Neural progenitor cell (in vitro differentiated cells): ENCODE measurements around the gene ABTB2. TPM values are rescaled to one million over a fixed set of nuclear protein-coding genes. Genes with fewer than 3 reads are reported as not detected.
A peak's percentile ranks its signal among the peaks of the same experiment; 100 is the strongest.
"Not testable (repeated sequence)": the region's sequence is repeated elsewhere in the genome, so short reads cannot be mapped to it uniquely, and the experiment has no call there.

Experiments used
- DNase-seq: peaks from one replicate; pipeline ENCODE4 v3.0.0-alpha.2; 2016; ENCODE audit warnings: low spot score
- H2AFZ ChIP-seq: fragments of 200-600 bp; sonication (generic); replicated peaks from 2 replicates; pipeline ENCODE4 v1.6.1; 2016; ENCODE audit warnings: antibody characterized with exemption
- H3F3A ChIP-seq: fragments of 200-600 bp; sonication (generic); 2 replicates; pipeline ENCODE4 v1.6.1; 2016; ENCODE audit warnings: antibody characterized with exemption, low read depth
- H3K27ac ChIP-seq: fragments of 200-600 bp; sonication (generic); 2 replicates; pipeline ENCODE4 v1.5.1; 2016; ENCODE audit warnings: mild to moderate bottlenecking
- H3K27me3 ChIP-seq: fragments of 200-600 bp; sonication (generic); 2 replicates; pipeline ENCODE4 v1.6.1; 2016; ENCODE audit warnings: mild to moderate bottlenecking, moderate library complexity
- H3K36me3 ChIP-seq: fragments of 200-600 bp; sonication (generic); 2 replicates; pipeline ENCODE4 v1.5.1; 2016
- H3K4me1 ChIP-seq: fragments of 200-600 bp; sonication (generic); 2 replicates; pipeline ENCODE4 v1.6.1; 2016; ENCODE audit warnings: mixed run types
- H3K4me2 ChIP-seq: fragments of 200-600 bp; sonication (generic); 2 replicates; pipeline ENCODE4 v1.6.1; 2016
- H3K4me3 ChIP-seq: fragments of 200-600 bp; sonication (generic); 2 replicates; pipeline ENCODE4 v1.5.1; 2016
- H3K79me2 ChIP-seq: fragments of 200-600 bp; sonication (generic); 2 replicates; pipeline ENCODE4 v1.6.1; 2016; ENCODE audit warnings: low read depth
- H3K9ac ChIP-seq: fragments of 200-600 bp; sonication (generic); 2 replicates; pipeline ENCODE4 v1.6.1; 2016
- H3K9me3 ChIP-seq: fragments of 200-600 bp; sonication (generic); 2 replicates; pipeline ENCODE4 v1.5.1; 2016; ENCODE audit warnings: low read depth
- H4K20me1 ChIP-seq: fragments of 200-600 bp; sonication (generic); 2 replicates; pipeline ENCODE4 v1.6.1; 2016; ENCODE audit warnings: low read depth
- H3K27ac Mint-ChIP-seq: 3 replicates; pipeline ENCODE4 v1.8.0; 2021; ENCODE audit warnings: mixed read lengths
- H3K27me3 Mint-ChIP-seq: 2 replicates; pipeline ENCODE4 v1.8.0; 2022; ENCODE audit warnings: low read depth, mild to moderate bottlenecking, inconsistent platforms, moderate library complexity, mixed read lengths; ENCODE audit not compliant: insufficient read depth
- H3K36me3 Mint-ChIP-seq: 3 replicates; pipeline ENCODE4 v1.8.0; 2021; ENCODE audit warnings: mixed read lengths
- H3K4me1 Mint-ChIP-seq: 3 replicates; pipeline ENCODE4 v1.8.0; 2021; ENCODE audit warnings: mixed read lengths
- H3K4me3 Mint-ChIP-seq: 3 replicates; pipeline ENCODE4 v1.8.0; 2021; ENCODE audit warnings: mild to moderate bottlenecking, moderate library complexity, mixed read lengths
- H3K9me3 Mint-ChIP-seq: 3 replicates; pipeline ENCODE4 v1.8.0; 2020; ENCODE audit warnings: mixed read lengths
- EZH2 ChIP-seq: fragments of 200-600 bp; sonication (generic); IDR thresholded peaks from 2 replicates; pipeline ENCODE4 v1.6.1; 2017; ENCODE audit warnings: antibody characterized with exemption, mild to moderate bottlenecking, moderate library complexity
- EZH2phosphoT487 ChIP-seq: fragments of 200-600 bp; sonication (generic); IDR thresholded peaks from 2 replicates; pipeline ENCODE4 v1.6.1; 2017; ENCODE audit warnings: antibody characterized with exemption
- total RNA-seq: library from RNA; depleted of rRNA; stranded (reverse); fragments of >200 nt; gene quantifications from 2 replicates; pipeline ENCODE4 v1.2.3, GENCODE V29; 2015; ENCODE audit warnings: low replicate concordance
- TF ChIP-seq, protein P1 (sequence below): fragments of 200-600 bp; sonication (generic); IDR thresholded peaks from 2 replicates; pipeline ENCODE4 v1.5.1; 2017; ENCODE audit warnings: antibody characterized with exemption, mild to moderate bottlenecking

The ABTB2 gene
- total RNA-seq, 1 donor from 2014 or later = 0.37 TPM

DNA sequence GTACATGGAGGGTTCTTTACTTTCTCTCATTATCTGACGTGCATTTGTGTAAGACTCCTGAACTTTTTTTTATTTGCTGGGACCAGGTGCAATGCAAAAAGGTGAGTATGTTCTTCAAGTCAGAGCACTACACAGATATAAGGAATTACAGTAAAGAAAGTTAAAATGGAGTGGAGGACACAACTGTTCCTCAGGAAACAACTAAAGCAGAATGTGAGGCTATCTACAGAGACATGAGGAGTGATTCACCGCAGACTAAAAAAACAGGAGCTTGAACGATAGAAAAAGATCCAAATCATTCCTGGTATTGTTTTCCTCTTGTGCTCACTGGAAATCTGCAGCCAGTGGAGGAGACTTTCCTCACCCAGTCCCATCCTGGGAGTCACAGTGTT lies 106.2 kb downstream of the ABTB2 start:
- Histone ChIP-seq H3K27me3 (no peaks in the 10 kb centered on the region), H3K27ac (no peak overlapping the region), H3K4me2 (peak overlapping the region; percentile 31), H3K9ac (no peak overlapping the region), H2AFZ (no peak overlapping the region), H3K4me3 (no peak overlapping the region), H3F3A (no peaks in the 10 kb centered on the region), H4K20me1 (no peaks in the 10 kb centered on the region), H3K9me3 (no peaks in the 10 kb centered on the region), H3K4me1 (peaks cover 8% of the 10 kb centered on the region), H3K79me2 (no peaks in the 10 kb centered on the region), H3K36me3 (no peaks in the 10 kb centered on the region)
- Mint-ChIP-seq H3K4me3 (no peak overlapping the region), H3K27ac (peak overlapping the region; percentile 29), H3K4me1 (peaks cover 36% of the 10 kb centered on the region), H3K9me3 (no peaks in the 10 kb centered on the region), H3K36me3 (no peaks in the 10 kb centered on the region), H3K27me3 (peaks cover 2% of the 10 kb centered on the region)
- no peak for DNase-seq
- TF ChIP-seq EZH2 = no peak

DNA sequence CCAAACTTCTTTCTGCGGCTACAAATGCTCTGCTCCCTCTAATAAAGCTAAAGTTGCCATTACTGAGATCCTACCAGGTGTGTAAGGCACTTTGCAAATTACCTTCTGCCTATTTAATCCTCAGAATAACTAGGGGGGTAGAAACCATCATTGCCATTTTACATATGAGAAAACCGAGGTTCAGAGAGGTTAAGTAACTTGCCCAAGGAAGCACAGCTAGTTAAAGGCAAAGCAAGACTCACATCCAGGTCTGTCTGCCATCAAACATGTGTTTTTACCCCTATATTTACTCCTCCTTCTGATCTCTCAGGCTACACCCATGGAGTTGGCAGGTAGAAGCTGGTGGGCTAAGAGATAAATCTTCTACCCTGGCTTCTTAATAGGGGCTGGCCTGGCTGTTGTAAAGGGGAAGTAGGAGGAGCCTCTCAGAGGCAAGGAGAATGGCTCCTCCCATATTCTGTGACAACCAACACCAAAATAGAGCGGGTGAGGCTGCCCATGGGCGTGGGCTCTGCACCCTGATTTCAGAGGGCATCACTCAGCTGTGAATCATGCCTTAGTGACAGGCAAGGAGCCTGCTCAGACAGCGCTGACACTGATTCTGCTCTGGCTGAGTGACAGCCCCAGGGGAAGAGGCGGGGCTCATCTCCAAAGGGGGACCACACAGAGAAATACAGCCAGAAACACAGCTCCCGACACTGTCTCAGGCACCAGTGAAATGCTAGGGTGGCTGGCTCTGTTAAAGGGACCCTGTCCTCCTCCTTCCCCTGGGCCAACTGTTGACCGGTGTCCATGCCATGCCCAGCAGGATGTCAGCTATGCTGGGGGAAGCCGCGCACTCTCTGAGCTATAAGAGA lies 106.8 kb downstream of the ABTB2 start:
- DNase-seq = peak; percentile 56
- peaks cover 8% of the 10 kb centered on the region for H3K4me1 ChIP-seq
- no peak overlapping the region for H3K9ac ChIP-seq
- H3K36me3 ChIP-seq = no peaks in the 10 kb centered on the region
- H3K79me2 ChIP-seq = no peaks in the 10 kb centered on the region
- Mint-ChIP-seq H3K4me1 (peaks cover 33% of the 10 kb centered on the region), H3K36me3 (no peaks in the 10 kb centered on the region), H3K9me3 (no peaks in the 10 kb centered on the region), H3K27me3 (peaks cover 2% of the 10 kb centered on the region), H3K4me3 (no peak overlapping the region), H3K27ac (no peak overlapping the region)
- no peaks in the 10 kb centered on the region for H3K9me3 ChIP-seq
- H3K27ac ChIP-seq = no peak overlapping the region
- H3K4me3 ChIP-seq = no peak overlapping the region
- no peaks in the 10 kb centered on the region for H4K20me1 ChIP-seq
- TF ChIP-seq EZH2phosphoT487 = no peak
- TF ChIP-seq EZH2 = no peak
- TF ChIP-seq, protein P1, sequence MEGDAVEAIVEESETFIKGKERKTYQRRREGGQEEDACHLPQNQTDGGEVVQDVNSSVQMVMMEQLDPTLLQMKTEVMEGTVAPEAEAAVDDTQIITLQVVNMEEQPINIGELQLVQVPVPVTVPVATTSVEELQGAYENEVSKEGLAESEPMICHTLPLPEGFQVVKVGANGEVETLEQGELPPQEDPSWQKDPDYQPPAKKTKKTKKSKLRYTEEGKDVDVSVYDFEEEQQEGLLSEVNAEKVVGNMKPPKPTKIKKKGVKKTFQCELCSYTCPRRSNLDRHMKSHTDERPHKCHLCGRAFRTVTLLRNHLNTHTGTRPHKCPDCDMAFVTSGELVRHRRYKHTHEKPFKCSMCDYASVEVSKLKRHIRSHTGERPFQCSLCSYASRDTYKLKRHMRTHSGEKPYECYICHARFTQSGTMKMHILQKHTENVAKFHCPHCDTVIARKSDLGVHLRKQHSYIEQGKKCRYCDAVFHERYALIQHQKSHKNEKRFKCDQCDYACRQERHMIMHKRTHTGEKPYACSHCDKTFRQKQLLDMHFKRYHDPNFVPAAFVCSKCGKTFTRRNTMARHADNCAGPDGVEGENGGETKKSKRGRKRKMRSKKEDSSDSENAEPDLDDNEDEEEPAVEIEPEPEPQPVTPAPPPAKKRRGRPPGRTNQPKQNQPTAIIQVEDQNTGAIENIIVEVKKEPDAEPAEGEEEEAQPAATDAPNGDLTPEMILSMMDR = no peak
- no peaks in the 10 kb centered on the region for H3F3A ChIP-seq
- no peaks in the 10 kb centered on the region for H3K27me3 ChIP-seq
- H2AFZ ChIP-seq = no peak overlapping the region
- H3K4me2 ChIP-seq = peak overlapping the region; percentile 31

DNA sequence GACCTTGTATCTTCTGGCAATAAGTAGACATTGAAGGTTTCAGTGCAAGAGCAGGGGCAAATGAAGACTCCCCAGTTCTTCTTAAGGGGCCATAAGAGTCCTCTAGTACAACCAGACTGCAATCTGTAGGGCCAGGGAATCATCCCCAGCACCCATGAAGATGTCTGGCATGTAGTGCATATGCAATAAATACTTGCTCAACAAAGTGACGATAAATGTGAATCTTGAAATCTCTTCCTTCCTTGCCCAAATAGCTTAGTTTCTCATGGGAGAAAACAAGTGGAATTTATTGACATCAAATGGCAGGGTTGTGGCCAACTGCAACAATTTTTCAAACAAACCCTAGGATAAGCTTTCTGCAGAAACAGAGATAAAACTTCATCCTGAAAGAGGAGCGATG lies 107.6 kb downstream of the ABTB2 start:
- Mint-ChIP-seq H3K27ac (no peak overlapping the region), H3K36me3 (no peaks in the 10 kb centered on the region), H3K9me3 (no peaks in the 10 kb centered on the region), H3K27me3 (peaks cover 2% of the 10 kb centered on the region), H3K4me1 (peaks cover 34% of the 10 kb centered on the region), H3K4me3 (no peak overlapping the region)
- Histone ChIP-seq H3K27ac (no peak overlapping the region), H2AFZ (no peak overlapping the region), H3K9ac (no peak overlapping the region), H3K4me2 (no peak overlapping the region), H3K4me1 (peaks cover 8% of the 10 kb centered on the region), H4K20me1 (no peaks in the 10 kb centered on the region), H3K9me3 (no peaks in the 10 kb centered on the region), H3K79me2 (no peaks in the 10 kb centered on the region), H3K36me3 (no peaks in the 10 kb centered on the region), H3F3A (no peaks in the 10 kb centered on the region), H3K4me3 (no peak overlapping the region), H3K27me3 (no peaks in the 10 kb centered on the region)
- no peak for DNase-seq
- TF ChIP-seq EZH2 (no peak), EZH2phosphoT487 (no peak)
- TF ChIP-seq, protein P1 = no peak

DNA sequence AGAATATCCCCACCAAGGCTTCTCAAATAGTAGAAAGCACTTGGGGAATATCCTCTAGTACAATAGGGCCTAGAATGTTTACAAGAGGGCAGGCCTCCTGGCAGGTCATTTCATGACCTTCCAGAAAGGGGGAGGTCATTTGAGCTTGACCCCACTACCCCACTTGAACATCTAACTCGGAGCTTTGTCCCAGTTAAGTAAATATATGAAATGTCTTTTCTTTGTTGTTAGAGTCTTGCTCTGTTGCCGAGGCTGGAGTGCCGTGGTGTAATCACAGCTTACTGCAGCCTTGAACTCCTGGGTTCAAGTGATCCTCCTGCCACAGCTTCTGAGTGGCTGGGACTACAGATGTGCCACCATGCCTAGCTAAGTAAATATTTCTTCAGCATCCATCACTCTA lies 108.4 kb downstream of the ABTB2 start:
- Histone ChIP-seq H3K9me3 (no peaks in the 10 kb centered on the region), H3K4me2 (no peak overlapping the region), H3K27me3 (no peaks in the 10 kb centered on the region), H3K79me2 (no peaks in the 10 kb centered on the region), H4K20me1 (no peaks in the 10 kb centered on the region), H3K9ac (no peak overlapping the region), H3K4me1 (peaks cover 9% of the 10 kb centered on the region), H3K36me3 (no peaks in the 10 kb centered on the region), H3K4me3 (no peak overlapping the region), H2AFZ (no peak overlapping the region), H3K27ac (no peak overlapping the region), H3F3A (no peaks in the 10 kb centered on the region)
- no peak for DNase-seq
- H3K27ac Mint-ChIP-seq = no peak overlapping the region
- no peak for TF ChIP-seq EZH2phosphoT487
- TF ChIP-seq EZH2 = no peak
- TF ChIP-seq, protein P1 = no peak
- peaks cover 38% of the 10 kb centered on the region for H3K4me1 Mint-ChIP-seq
- peaks cover 4% of the 10 kb centered on the region for H3K27me3 Mint-ChIP-seq
- no peaks in the 10 kb centered on the region for H3K9me3 Mint-ChIP-seq
- no peaks in the 10 kb centered on the region for H3K36me3 Mint-ChIP-seq
- H3K4me3 Mint-ChIP-seq = no peak overlapping the region

DNA sequence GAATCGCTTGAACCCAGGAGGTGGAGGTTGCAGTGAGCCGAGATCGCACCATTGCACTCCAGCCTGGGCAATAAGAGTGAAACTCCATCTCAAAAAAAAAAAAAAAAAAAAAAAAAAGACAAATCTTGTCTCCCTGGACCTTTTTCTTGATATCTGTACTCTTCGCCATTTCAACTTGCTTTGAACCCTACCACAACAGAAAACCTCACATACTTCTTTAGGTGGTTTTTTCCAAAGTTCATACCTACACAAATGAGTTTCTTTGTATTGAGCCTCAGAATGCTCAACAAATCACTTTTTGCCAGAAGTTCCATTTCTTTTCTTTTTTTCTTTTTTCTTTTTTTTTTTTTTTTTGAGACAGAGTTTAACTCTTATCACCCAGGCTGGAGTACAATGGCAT lies 111.3 kb downstream of the ABTB2 start:
- not testable (repeated sequence) for H3K27ac ChIP-seq, DNase-seq, H3K27me3 Mint-ChIP-seq, H3K27ac Mint-ChIP-seq, H3K36me3 Mint-ChIP-seq, H2AFZ ChIP-seq, H3K4me3 ChIP-seq, H3K9me3 Mint-ChIP-seq, H3K9me3 ChIP-seq, H3K27me3 ChIP-seq, H3K9ac ChIP-seq, H3K36me3 ChIP-seq, H3K4me2 ChIP-seq, H4K20me1 ChIP-seq, H3K4me3 Mint-ChIP-seq, H3F3A ChIP-seq, H3K79me2 ChIP-seq
- peaks cover 46% of the 10 kb centered on the region for H3K4me1 Mint-ChIP-seq
- peaks cover 15% of the 10 kb centered on the region for H3K4me1 ChIP-seq
